Calu3 (cell line): ENCODE results near the gene DYRK2. TPM values are rescaled to one million over a fixed set of nuclear protein-coding genes. Genes with fewer than 3 reads are reported as not detected.

ENCODE experiments used
- BruUV-seq: library from RNA; stranded (reverse); fragments of 400-500 nt; replicated peaks from 2 replicates; lab custom pipeline; 2021; lab: Mats Ljungman, UMichigan
- CTCF ChIA-PET: fragments of 300-600 bp; sonication (Branson Sonifier 250); formaldehyde crosslinking; loops from one replicate; lab custom pipeline; 2022; ENCODE audit warnings: antibody characterized with exemption; lab: Charles Lee
- DNase-seq: peaks from one replicate; pipeline ENCODE4 v3.0.0; 2022
- H3K27ac Mint-ChIP-seq: one replicate; pipeline ENCODE4 v1.8.0; 2022; ENCODE audit warnings: mixed read lengths; ENCODE audit not compliant: unreplicated experiment
- H3K27me3 Mint-ChIP-seq: one replicate; pipeline ENCODE4 v1.8.0; 2022; ENCODE audit warnings: mixed read lengths; ENCODE audit not compliant: unreplicated experiment
- H3K36me3 Mint-ChIP-seq: one replicate; pipeline ENCODE4 v1.8.0; 2022; ENCODE audit warnings: mild to moderate bottlenecking, moderate library complexity, mixed read lengths; ENCODE audit not compliant: insufficient read depth, unreplicated experiment
- H3K4me1 Mint-ChIP-seq: one replicate; pipeline ENCODE4 v1.8.0; 2022; ENCODE audit warnings: mild to moderate bottlenecking, low read depth, mixed read lengths; ENCODE audit not compliant: unreplicated experiment
- H3K4me3 Mint-ChIP-seq: one replicate; pipeline ENCODE4 v1.8.0; 2022; ENCODE audit warnings: mild to moderate bottlenecking, low read depth, moderate library complexity, mixed read lengths; ENCODE audit not compliant: unreplicated experiment
- H3K9me3 Mint-ChIP-seq: one replicate; pipeline ENCODE4 v1.8.0; 2022; ENCODE audit warnings: low read depth, mixed read lengths; ENCODE audit not compliant: unreplicated experiment
- intact Hi-C: fragments of 100-400 bp; cut with micrococcal nuclease; formaldehyde crosslinking; loops from one replicate; pipeline ENCODE4 v1.10.0; 2022; ENCODE audit not compliant: unreplicated experiment
- total RNA-seq: library from RNA; stranded (reverse); gene quantifications from 2 replicates; pipeline ENCODE4 v1.2.3, GENCODE V29; 2022
- TF ChIP-seq, protein P1 (sequence below): fragments of 200-600 bp; IDR thresholded peaks from one replicate; pipeline ENCODE4 v1.8.0; 2022; ENCODE audit warnings: antibody characterized with exemption; ENCODE audit not compliant: unreplicated experiment

DYRK2 gene
- total RNA-seq, 1 experiment from 2014 or later = 62.3 TPM

DNA sequence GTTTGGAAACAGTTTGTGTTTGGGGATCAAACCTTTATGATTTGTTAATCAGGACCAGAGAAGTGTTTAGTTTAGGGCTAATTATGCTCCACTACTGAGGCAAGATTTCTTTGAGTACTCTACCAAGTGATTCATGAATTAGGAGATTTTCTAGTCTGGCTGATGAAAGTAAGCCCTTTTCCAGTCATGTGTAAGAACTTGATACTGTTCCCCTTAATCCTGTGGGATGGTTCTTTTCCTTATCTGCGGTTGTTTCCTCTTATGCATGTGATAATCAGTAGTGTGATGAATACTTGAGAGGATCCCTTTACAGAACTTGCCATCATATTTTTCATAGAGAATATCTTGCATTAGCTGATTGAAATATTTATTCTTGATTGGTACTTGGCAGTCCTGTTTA, 42.1 kb downstream of the DYRK2 start:
- Mint-ChIP-seq H3K9me3 (no peaks in the 10 kb centered on the region), H3K4me1 (peaks cover 6% of the 10 kb centered on the region), H3K27me3 (no peaks in the 10 kb centered on the region), H3K4me3 (no peak overlapping the region), H3K27ac (no peak overlapping the region), H3K36me3 (no peaks in the 10 kb centered on the region)
- TF ChIP-seq, protein P1, sequence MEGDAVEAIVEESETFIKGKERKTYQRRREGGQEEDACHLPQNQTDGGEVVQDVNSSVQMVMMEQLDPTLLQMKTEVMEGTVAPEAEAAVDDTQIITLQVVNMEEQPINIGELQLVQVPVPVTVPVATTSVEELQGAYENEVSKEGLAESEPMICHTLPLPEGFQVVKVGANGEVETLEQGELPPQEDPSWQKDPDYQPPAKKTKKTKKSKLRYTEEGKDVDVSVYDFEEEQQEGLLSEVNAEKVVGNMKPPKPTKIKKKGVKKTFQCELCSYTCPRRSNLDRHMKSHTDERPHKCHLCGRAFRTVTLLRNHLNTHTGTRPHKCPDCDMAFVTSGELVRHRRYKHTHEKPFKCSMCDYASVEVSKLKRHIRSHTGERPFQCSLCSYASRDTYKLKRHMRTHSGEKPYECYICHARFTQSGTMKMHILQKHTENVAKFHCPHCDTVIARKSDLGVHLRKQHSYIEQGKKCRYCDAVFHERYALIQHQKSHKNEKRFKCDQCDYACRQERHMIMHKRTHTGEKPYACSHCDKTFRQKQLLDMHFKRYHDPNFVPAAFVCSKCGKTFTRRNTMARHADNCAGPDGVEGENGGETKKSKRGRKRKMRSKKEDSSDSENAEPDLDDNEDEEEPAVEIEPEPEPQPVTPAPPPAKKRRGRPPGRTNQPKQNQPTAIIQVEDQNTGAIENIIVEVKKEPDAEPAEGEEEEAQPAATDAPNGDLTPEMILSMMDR = no peak
- intact Hi-C loops = no loop called here
- CTCF ChIA-PET = interaction anchor here (0.7 kb wide), 1 partner anchor 379 kb away, joined by 4 read pairs; no protein-coding TSS in a partner anchor
- no TSS peak for BruUV-seq
- no peak for DNase-seq

DNA sequence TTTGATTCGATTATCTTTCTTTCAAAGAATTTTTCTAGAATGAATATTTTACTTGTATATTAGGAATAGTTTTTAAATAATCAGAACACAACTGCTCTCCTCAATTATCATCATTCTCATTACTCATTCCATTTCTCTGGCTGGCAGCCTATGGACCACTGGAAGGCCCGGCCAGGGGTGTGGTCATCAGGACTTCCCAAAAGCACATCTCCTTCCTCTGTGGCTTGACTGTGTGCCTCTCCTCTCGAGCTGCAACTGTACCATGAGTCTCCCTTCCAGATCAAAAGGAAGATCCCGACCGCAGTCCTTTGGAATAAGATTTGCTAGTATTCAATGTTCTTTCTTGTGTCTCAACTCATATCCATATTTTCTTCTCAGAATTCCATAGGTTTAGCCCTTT, 42.7 kb downstream of the DYRK2 start:
- TF ChIP-seq, protein P1 = no peak
- DNase-seq = no peak
- peaks cover 6% of the 10 kb centered on the region for H3K4me1 Mint-ChIP-seq
- intact Hi-C loops = no loop called here
- no peak overlapping the region for H3K4me3 Mint-ChIP-seq
- CTCF ChIA-PET = no interaction called here
- no peaks in the 10 kb centered on the region for H3K36me3 Mint-ChIP-seq
- H3K9me3 Mint-ChIP-seq = no peaks in the 10 kb centered on the region
- no peaks in the 10 kb centered on the region for H3K27me3 Mint-ChIP-seq
- no TSS peak for BruUV-seq
- H3K27ac Mint-ChIP-seq = no peak overlapping the region

- peaks cover 6% of the 10 kb centered on the region for H3K4me1 Mint-ChIP-seq
- no peaks in the 10 kb centered on the region for H3K27me3 Mint-ChIP-seq
- H3K9me3 Mint-ChIP-seq = no peaks in the 10 kb centered on the region
- no TSS peak for BruUV-seq
- CTCF ChIA-PET = no interaction called here
- DNase-seq = no peak
- no peaks in the 10 kb centered on the region for H3K36me3 Mint-ChIP-seq
- intact Hi-C loops = no loop called here
- H3K27ac Mint-ChIP-seq = no peak overlapping the region
- TF ChIP-seq, protein P1 = no peak
- no peak overlapping the region for H3K4me3 Mint-ChIP-seq
Observed at GRCh38 chr12:67692135-67692534, 43.6 kb downstream of the DYRK2 start.

DNA sequence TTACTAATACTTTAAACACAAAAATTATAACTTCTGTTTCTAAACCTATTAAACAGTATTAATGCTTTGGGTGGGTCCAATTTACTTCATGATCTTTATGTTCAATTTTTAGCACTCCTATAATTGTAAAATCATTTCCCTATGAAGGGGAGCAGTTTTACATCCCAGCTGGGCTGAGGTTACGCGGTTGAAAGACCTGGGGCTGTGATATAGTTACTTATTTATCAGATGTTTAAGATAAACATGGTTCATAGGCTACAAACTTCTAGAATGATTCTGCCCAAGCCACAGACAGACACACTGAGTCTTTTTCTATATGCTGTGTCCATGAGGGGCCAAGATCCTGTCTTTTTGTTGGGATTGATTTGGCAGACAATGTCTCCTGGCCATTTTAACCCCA, 44.4 kb downstream of the DYRK2 start:
- no peak for DNase-seq
- H3K4me3 Mint-ChIP-seq = no peak overlapping the region
- intact Hi-C loops = no loop called here
- no peak overlapping the region for H3K27ac Mint-ChIP-seq
- TF ChIP-seq, protein P1 = no peak
- H3K27me3 Mint-ChIP-seq = no peaks in the 10 kb centered on the region
- no peaks in the 10 kb centered on the region for H3K9me3 Mint-ChIP-seq
- H3K36me3 Mint-ChIP-seq = no peaks in the 10 kb centered on the region
- BruUV-seq = no TSS peak
- CTCF ChIA-PET = no interaction called here
- peaks cover 6% of the 10 kb centered on the region for H3K4me1 Mint-ChIP-seq
